K562 (cell line): ENCODE data around the gene WDFY2. TPM values are rescaled to one million over a fixed set of nuclear protein-coding genes. Genes with fewer than 3 reads are reported as not detected.

ENCODE experiments used
- ATAC-seq: fragments of 200-7000 bp; cut with Tn5 transposase; 3 replicates; pipeline ENCODE4 v1.9.1; 2020; ENCODE audit warnings: moderate library complexity
- BruUV-seq: library from RNA; stranded (reverse); fragments of 400-500 nt; replicated peaks from 2 replicates; lab custom pipeline; 2021; lab: Mats Ljungman, UMichigan
- CTCF ChIA-PET: fragments of 300-600 bp; formaldehyde crosslinking; extraction: SDS; loops from one replicate; lab custom pipeline; 2021; ENCODE audit warnings: low intra/inter-chr PET ratio; lab: Yijun Ruan, JAX
- POLR2A ChIA-PET: fragments of 300-600, 350-650 bp; sonication (Branson Sonifier 250); formaldehyde crosslinking; extraction: SDS; loops from one replicate; lab custom pipeline; 2021; ENCODE audit warnings: antibody characterized with exemption, inconsistent platforms; lab: Yijun Ruan, JAX
- DNase-seq, 4 experiments: peaks; one replicate each; pipeline versions ENCODE4 v3.0.0 to v3.0.0-alpha.2; 2011 to 2018; ENCODE audit warnings: low spot score in 3 of 4, mixed read lengths in 3 of 4; ENCODE audit errors: extremely low read depth in 1 of 4
- FAIRE-seq: peaks from 2 replicates; lab custom pipeline; 2011; peaks lifted over from hg19 to GRCh38; lab: Jason Lieb, UNC
- H2AFZ ChIP-seq: 2 replicates; pipeline ENCODE4 v1.6.0; 2011; ENCODE audit warnings: low read depth, low read length, control low read depth, inconsistent platforms
- H3K27ac ChIP-seq: fragments of 200-600 bp; 3 replicates; pipeline ENCODE4 v1.8.0; 2011; ENCODE audit warnings: low read depth, mild to moderate bottlenecking, control low read depth, inconsistent platforms, low read length, moderate library complexity, mixed read lengths; ENCODE audit errors: extremely low read depth
- H3K27me3 ChIP-seq, 2 experiments: fragments of 300-600 bp in 1 of 2; 2 replicates in 1 of 2; 3 replicates in 1 of 2; pipeline versions ENCODE4 v1.6.0 to v1.8.0; 2011; ENCODE audit warnings: inconsistent platforms in 2 of 2, low read length in 2 of 2, mild to moderate bottlenecking in 1 of 2, mixed read lengths in 1 of 2, moderate library complexity in 1 of 2; ENCODE audit not compliant: control insufficient read depth in 2 of 2, insufficient read depth in 2 of 2
- H3K36me3 ChIP-seq: fragments of 300-600 bp; 3 replicates; pipeline ENCODE4 v1.8.0; 2011; ENCODE audit warnings: mild to moderate bottlenecking, low read length, inconsistent platforms; ENCODE audit not compliant: control insufficient read depth, insufficient read depth
- H3K4me1 ChIP-seq, 2 experiments: fragments of 200-600 bp in 1 of 2; replicated peaks in 1 of 2; 2 replicates in 1 of 2; 3 replicates in 1 of 2; pipeline versions ENCODE4 v1.5.1 to v1.8.0; 2011; ENCODE audit warnings: inconsistent platforms in 2 of 2, low read length in 2 of 2, mild to moderate bottlenecking in 1 of 2, mixed read lengths in 1 of 2, moderate library complexity in 1 of 2; ENCODE audit not compliant: control insufficient read depth in 2 of 2, insufficient read depth in 2 of 2
- H3K4me2 ChIP-seq: 2 replicates; pipeline ENCODE4 v1.6.1; 2011; ENCODE audit warnings: low read length, control low read depth, inconsistent platforms, mixed read lengths; ENCODE audit not compliant: insufficient read depth
- H3K4me3 ChIP-seq: fragments of 200-600 bp; sonication (generic), shearing (Covaris generic); 2 replicates; pipeline ENCODE4 v1.5.1; 2016; ENCODE audit warnings: control low read depth, inconsistent platforms
- H3K79me2 ChIP-seq: fragments of 200-600 bp; 3 replicates; pipeline ENCODE4 v1.8.0; 2011; ENCODE audit warnings: low read length, inconsistent platforms; ENCODE audit not compliant: control insufficient read depth, insufficient read depth
- H3K9ac ChIP-seq, 2 experiments: 2 replicates each; pipeline versions ENCODE4 v1.6.0 to v1.6.1; 2011; ENCODE audit warnings: low read depth in 2 of 2, low read length in 2 of 2, control low read depth in 1 of 2, inconsistent platforms in 1 of 2, mild to moderate bottlenecking in 1 of 2, mixed read lengths in 1 of 2; ENCODE audit not compliant: insufficient read depth in 1 of 2
- H3K9me1 ChIP-seq: one replicate; pipeline ENCODE4 v1.6.0; 2011; ENCODE audit warnings: inconsistent platforms, mild to moderate bottlenecking, low read length, moderate library complexity; ENCODE audit not compliant: control insufficient read depth, insufficient read depth
- H3K9me3 ChIP-seq: replicated peaks from 2 replicates; pipeline ENCODE4 v1.5.1; 2011; ENCODE audit warnings: low read depth, low read length, inconsistent platforms; ENCODE audit not compliant: control insufficient read depth, insufficient read depth
- H4K20me1 ChIP-seq: replicated peaks from 2 replicates; pipeline ENCODE4 v1.6.1; 2011; ENCODE audit warnings: low read length, inconsistent platforms, mixed read lengths; ENCODE audit not compliant: control insufficient read depth, insufficient read depth
- ATF7 ChIP-seq: fragments of 450-650 bp; IDR thresholded peaks from 2 replicates; pipeline ENCODE4 v1.7.1; 2014; ENCODE audit warnings: mild to moderate bottlenecking, moderate library complexity
- CBFB ChIP-seq: sonication (generic); formaldehyde crosslinking; IDR thresholded peaks from 2 replicates; pipeline ENCODE4 v1.4.0; 2020; ENCODE audit warnings: mild to moderate bottlenecking, missing genetic modification reagents
- CEBPG ChIP-seq, 3 experiments: fragments of 200-800 bp in 1 of 3; sonication (Bioruptor generic) in 1 of 3; sonication (generic) in 1 of 3; formaldehyde crosslinking in 1 of 3; IDR thresholded peaks in 2 of 3; conservative IDR thresholded peaks in 1 of 3; 2 replicates each; pipeline versions ENCODE4 v1.6.1 to v1.8.0; 2016 to 2022; ENCODE audit warnings: missing compliant biosample characterization in 2 of 3, missing genetic modification characterization in 2 of 3, mild to moderate bottlenecking in 1 of 3, missing genetic modification reagents in 1 of 3
- E2F3 ChIP-seq: fragments of 250-450 bp; sonication (Bioruptor Pico); IDR thresholded peaks from 2 replicates; pipeline ENCODE4 v1.4.0; 2020; ENCODE audit warnings: mild to moderate bottlenecking
- FOXK2 ChIP-seq, 2 experiments: fragments of 450-650 bp; IDR thresholded peaks in 1 of 2; conservative IDR thresholded peaks in 1 of 2; 2 replicates each; pipeline ENCODE4 v1.6.1; 2016; ENCODE audit warnings: low read depth in 2 of 2, mild to moderate bottlenecking in 1 of 2
- NCOA1 ChIP-seq: fragments of 450-650 bp; IDR thresholded peaks from 2 replicates; pipeline ENCODE4 v1.6.1; 2016; ENCODE audit warnings: low read depth
- PHB ChIP-seq: fragments of 250-450 bp; sonication (Bioruptor Pico); IDR thresholded peaks from 2 replicates; pipeline ENCODE4 v1.5.0; 2021
- RFX5 ChIP-seq: IDR thresholded peaks from 2 replicates; pipeline ENCODE4 v1.6.1; 2011; ENCODE audit warnings: low read depth, mild to moderate bottlenecking, improper control_type of control experiment, low read length
- TCF7L2 ChIP-seq: fragments of 150-350 bp; IDR thresholded peaks from 2 replicates; pipeline ENCODE4 v1.6.1; 2016; ENCODE audit warnings: low read depth, mild to moderate bottlenecking, low read length, moderate library complexity
- ZNF507 ChIP-seq: conservative IDR thresholded peaks from 2 replicates; pipeline ENCODE4 v1.6.1; 2017; ENCODE audit warnings: missing genetic modification characterization, missing compliant biosample characterization
- WGBS: fragments of 100-300 bp; shearing (Covaris generic); methylation state at CpG from one replicate; pipeline ENCODE4 v1.1.6; 2016; ENCODE audit warnings: low coverage, mixed read lengths; ENCODE audit not compliant: insufficient coverage; ENCODE audit errors: missing lambda C conversion rate; 5-methylcytosine and 5-hydroxymethylcytosine counted together
- in situ Hi-C: fragments of 300-500 bp; cut with MboI; formaldehyde crosslinking; loops from 4 replicates; pipeline ENCODE4 v1.15.0; 2018; ENCODE audit warnings: inconsistent platforms, mixed read lengths
- intact Hi-C: fragments of 100-400 bp; cut with micrococcal nuclease; formaldehyde crosslinking; loops from 2 replicates; pipeline ENCODE4 v1.14.2; 2022
- polyA plus RNA-seq, 8 experiments: library from polyadenylated mRNA; depleted of rRNA in 4 of 8; stranded (reverse) in 5 of 8; unstranded in 3 of 8; fragments of >200 nt; fragmentation: Nextera tagmentation in 2 of 8; fragmentation: Illumina TruSeq in 1 of 8; extraction: Ambion mirVana in 2 of 8; extraction: Trizol in 1 of 8; gene quantifications; 2 replicates each; pipeline versions ENCODE4 v1.2.1 to v1.2.3, GENCODE V29; 2011 to 2014; ENCODE audit warnings: inconsistent platforms in 1 of 8, missing spikeins in 1 of 8
- total RNA-seq, 7 experiments: library from RNA; depleted of rRNA in 6 of 7; stranded (reverse); fragments of >200 nt in 6 of 7; fragmentation: Illumina TruSeq in 2 of 7; extraction: Trizol in 2 of 7; gene quantifications; 2 replicates each; pipeline versions ENCODE4 v1.2.1 to v1.2.3, GENCODE V29; 2011 to 2021; ENCODE audit warnings: low replicate concordance in 1 of 7
- TF ChIP-seq, protein P1 (sequence below): fragments of 250-450 bp; sonication (Bioruptor Pico); IDR thresholded peaks from 2 replicates; pipeline ENCODE4 v1.4.0; 2020; ENCODE audit warnings: mild to moderate bottlenecking, moderate library complexity, borderline replicate concordance
- TF ChIP-seq, protein P2 (sequence below): sonication (generic); formaldehyde crosslinking; IDR thresholded peaks from 2 replicates; pipeline ENCODE4 v1.8.1; 2023; ENCODE audit warnings: mild to moderate bottlenecking, missing genetic modification reagents
- TF ChIP-seq, protein P3 (sequence below), 2 experiments: fragments of 450-650 bp in 1 of 2; sonication (generic) in 1 of 2; formaldehyde crosslinking in 1 of 2; IDR thresholded peaks in 1 of 2; conservative IDR thresholded peaks in 1 of 2; 2 replicates each; pipeline versions ENCODE4 v1.6.1 to v1.8.1; 2016 to 2023; ENCODE audit warnings: mild to moderate bottlenecking in 2 of 2, moderate library complexity in 2 of 2, inconsistent platforms in 1 of 2, missing genetic modification reagents in 1 of 2

WDFY2 gene
- total and polyA plus RNA-seq, 9 of the 15 experiments (the other 6 are each of a cell fraction or from before 2014, with no cell fraction given) = 0.66 to 6.4 (median 4.4) TPM

DNA sequence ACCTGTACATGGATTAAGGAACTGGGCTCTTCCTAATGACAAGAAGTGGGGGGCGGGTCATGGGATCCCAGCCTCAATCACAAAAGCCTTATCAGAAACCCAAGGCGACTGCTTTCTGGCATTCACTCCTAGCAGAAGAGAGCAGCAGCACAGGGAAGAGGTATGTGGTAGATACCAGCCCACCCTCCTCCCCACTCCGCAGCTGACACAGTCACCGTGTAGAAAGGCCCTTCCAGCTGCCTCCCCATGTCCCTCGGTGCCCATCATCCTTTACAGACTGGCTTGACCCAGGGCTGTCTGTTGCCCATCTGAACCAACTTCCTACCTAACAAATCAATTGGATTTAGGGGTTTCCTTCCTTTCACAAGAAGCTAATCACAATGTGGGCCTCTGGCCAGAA lies 222.8 kb downstream of the WDFY2 start:
- H3K9me1 ChIP-seq = no peaks in the 10 kb centered on the region
- in situ Hi-C loops (no loop called here), intact Hi-C loops (no loop called here)
- no peak for FAIRE-seq
- H3K79me2 ChIP-seq = peaks cover 7% of the 10 kb centered on the region; the same call in 1 of the 3 replicates
- no peak overlapping the region for H3K4me3 ChIP-seq
- H3K36me3 ChIP-seq = no peaks in the 10 kb centered on the region
- DNase-seq = peak in 1 of 4 experiments; percentile 28
- no peak overlapping the region for H2AFZ ChIP-seq
- no peaks in the 10 kb centered on the region for H4K20me1 ChIP-seq
- no peaks in the 10 kb centered on the region for H3K27me3 ChIP-seq
- H3K4me1 ChIP-seq = peaks cover 23 to 30% of the 10 kb centered on the region in 2 experiments; a peak in 4 of 5 replicates
- ATAC-seq = no peak
- no peaks in the 10 kb centered on the region for H3K9me3 ChIP-seq
- 7% methylated on average over 5 of the region's 5 CpGs for WGBS
- BruUV-seq = no TSS peak
- H3K27ac ChIP-seq = no peak overlapping the region
- no peak overlapping the region for H3K4me2 ChIP-seq
- POLR2A ChIA-PET = no interaction called here
- H3K9ac ChIP-seq = 0 out of 4 replicates have a peak overlapping the region, but pooled peaks of 1 of the 2 experiments have one; percentile 37
- CTCF ChIA-PET = no interaction called here
- TF ChIP-seq ZNF507 (tag) (no peak), ATF7 (no peak), CBFB (no peak), RFX5 (no peak), PHB (CRISPR knock-in tag) (no peak), TCF7L2 (no peak), NCOA1 (no peak), E2F3 (CRISPR knock-in tag) (no peak), CEBPG (CRISPR knock-in tag; IDR thresholded peaks at IDR 0.05) (no peak), CEBPG (tag; conservative IDR thresholded peaks at IDR 0.05 in 1 of 2, IDR thresholded peaks at IDR 0.05 in 1 of 2) (no peak), FOXK2 (conservative IDR thresholded peaks at IDR 0.05 in 1 of 2, IDR thresholded peaks at IDR 0.05 in 1 of 2; ENCODE audit: low read depth in 2 of 2) (no peak)
- TF ChIP-seq, protein P1, sequence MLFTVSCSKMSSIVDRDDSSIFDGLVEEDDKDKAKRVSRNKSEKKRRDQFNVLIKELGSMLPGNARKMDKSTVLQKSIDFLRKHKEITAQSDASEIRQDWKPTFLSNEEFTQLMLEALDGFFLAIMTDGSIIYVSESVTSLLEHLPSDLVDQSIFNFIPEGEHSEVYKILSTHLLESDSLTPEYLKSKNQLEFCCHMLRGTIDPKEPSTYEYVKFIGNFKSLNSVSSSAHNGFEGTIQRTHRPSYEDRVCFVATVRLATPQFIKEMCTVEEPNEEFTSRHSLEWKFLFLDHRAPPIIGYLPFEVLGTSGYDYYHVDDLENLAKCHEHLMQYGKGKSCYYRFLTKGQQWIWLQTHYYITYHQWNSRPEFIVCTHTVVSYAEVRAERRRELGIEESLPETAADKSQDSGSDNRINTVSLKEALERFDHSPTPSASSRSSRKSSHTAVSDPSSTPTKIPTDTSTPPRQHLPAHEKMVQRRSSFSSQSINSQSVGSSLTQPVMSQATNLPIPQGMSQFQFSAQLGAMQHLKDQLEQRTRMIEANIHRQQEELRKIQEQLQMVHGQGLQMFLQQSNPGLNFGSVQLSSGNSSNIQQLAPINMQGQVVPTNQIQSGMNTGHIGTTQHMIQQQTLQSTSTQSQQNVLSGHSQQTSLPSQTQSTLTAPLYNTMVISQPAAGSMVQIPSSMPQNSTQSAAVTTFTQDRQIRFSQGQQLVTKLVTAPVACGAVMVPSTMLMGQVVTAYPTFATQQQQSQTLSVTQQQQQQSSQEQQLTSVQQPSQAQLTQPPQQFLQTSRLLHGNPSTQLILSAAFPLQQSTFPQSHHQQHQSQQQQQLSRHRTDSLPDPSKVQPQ = no peak
- TF ChIP-seq, protein P2, sequence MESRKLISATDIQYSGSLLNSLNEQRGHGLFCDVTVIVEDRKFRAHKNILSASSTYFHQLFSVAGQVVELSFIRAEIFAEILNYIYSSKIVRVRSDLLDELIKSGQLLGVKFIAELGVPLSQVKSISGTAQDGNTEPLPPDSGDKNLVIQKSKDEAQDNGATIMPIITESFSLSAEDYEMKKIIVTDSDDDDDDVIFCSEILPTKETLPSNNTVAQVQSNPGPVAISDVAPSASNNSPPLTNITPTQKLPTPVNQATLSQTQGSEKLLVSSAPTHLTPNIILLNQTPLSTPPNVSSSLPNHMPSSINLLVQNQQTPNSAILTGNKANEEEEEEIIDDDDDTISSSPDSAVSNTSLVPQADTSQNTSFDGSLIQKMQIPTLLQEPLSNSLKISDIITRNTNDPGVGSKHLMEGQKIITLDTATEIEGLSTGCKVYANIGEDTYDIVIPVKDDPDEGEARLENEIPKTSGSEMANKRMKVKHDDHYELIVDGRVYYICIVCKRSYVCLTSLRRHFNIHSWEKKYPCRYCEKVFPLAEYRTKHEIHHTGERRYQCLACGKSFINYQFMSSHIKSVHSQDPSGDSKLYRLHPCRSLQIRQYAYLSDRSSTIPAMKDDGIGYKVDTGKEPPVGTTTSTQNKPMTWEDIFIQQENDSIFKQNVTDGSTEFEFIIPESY (CRISPR knock-in tag) = no peak
- TF ChIP-seq, protein P3, sequence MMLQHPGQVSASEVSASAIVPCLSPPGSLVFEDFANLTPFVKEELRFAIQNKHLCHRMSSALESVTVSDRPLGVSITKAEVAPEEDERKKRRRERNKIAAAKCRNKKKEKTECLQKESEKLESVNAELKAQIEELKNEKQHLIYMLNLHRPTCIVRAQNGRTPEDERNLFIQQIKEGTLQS (IDR thresholded peaks at IDR 0.05) = no peak
- TF ChIP-seq, protein P3 (CRISPR knock-in tag; conservative IDR thresholded peaks at IDR 0.05) = no peak
